Fibroblast of skin of left quadriceps (primary cell): Measurements from ENCODE around the gene TBC1D32.
A peak's percentile ranks its signal among the peaks of the same experiment; 100 is the strongest.
"Not testable (repeated sequence)": the region's sequence is repeated elsewhere in the genome, so short reads cannot be mapped to it uniquely, and the experiment has no call there.

Source experiments
- DNase-seq, 2 experiments: peaks; one replicate each; pipeline ENCODE4 v3.0.0-alpha.2; 2013; ENCODE audit warnings: low read depth in 2 of 2

Gene TBC1D32

DNA sequence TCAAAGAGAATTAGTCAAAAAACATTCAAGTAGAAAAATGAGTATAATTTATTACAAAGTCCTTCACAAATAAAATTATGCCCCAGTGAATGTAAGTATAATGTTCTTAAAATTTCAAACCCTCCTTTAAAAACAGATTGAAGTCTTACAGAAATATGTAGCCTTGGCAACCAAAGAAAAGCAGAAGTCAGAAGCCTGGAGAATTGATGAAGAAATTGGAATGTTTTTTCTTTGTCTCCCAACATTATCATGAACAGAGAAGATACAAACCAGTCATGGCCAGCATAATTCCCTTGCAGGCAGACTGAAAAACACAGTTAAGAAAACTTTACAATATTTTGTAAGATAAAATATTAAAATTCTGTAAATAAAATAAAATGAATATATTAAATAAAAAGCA, 221.9 kb downstream of the TBC1D32 start:
- DNase-seq: no peak

DNA sequence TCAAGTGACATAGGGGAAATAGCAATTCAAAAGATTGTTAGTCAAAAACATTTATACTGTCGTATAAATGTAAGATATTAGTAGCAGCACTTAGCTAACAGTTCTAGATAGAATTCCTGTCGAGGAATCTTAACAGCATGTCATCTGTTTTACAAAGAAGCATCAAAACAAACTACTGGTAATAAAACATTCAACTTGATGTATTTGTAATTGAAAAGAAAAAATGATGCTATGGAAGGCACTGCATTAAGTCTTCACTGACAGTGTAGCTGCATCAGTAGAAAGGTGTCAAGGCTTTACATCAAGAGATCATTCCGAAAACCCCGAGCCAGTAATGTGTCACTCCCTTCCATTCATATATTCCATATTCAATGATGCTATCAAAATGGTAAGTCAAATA, 223.5 kb downstream of the TBC1D32 start:
- DNase-seq: no peak

DNA sequence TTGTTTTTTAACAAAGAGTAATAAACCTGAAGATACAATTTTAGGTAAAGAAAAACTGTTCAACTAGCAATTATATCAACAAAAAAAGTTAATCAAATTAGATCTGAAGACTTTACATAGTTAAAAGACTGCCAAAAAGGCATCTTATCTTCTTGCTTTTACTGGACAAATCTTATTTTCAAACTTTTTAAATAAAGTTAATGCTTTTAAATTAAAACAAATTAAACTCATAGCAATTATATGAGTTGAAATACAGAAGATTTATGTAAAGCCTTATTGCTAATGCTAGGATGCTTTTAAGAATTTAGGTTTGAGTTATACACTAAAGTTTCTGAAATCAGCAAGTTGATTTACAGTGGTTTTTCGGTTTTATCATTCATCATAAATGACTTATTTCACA, 227.3 kb downstream of the TBC1D32 start:
- DNase-seq: no peak

- DNase-seq: no peak
Measured at GRCh38 chr6:121105461-121105860, 228.8 kb downstream of the TBC1D32 start.

- peak; percentile 12 to 27 for DNase-seq
Measured at GRCh38 chr6:121093928-121094327, 240.4 kb downstream of the TBC1D32 start.

DNA sequence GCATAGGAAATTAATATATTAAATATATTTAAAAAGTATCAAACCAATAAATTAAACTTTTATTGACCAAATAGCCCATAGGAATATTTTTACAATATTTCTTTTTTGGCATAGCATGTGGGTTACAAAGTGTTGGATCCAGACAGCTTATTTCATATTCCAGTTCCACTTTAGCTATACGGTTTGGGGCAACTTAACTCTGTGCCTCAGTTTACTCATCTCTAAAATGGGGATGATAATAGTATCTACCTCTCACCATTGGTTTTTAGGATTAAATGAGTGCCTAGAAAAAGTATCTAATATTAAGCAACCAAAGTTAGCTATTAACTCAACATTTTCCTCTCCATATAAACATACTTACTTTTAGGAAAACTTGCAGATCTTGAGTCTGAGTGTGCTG, 243.8 kb downstream of the TBC1D32 start:
- DNase-seq: no peak

DNA sequence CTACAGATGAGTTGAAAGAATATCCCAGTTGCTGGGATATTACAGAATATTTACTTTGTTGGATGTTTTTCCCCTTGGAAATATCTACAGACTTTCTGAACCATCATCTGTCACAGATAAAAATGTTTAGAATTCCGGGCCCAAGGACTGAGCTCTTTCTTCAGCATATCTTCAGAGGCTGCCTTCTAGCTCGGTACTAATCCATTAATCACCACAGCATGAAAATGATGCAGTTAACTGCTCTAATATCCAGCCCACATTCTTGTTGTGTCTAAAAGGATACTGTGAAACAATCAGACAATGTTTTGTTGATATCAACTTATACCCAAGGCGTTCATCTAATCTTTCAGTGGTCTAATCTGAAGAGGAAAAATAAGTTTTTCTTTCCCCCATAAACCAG, 247.4 kb downstream of the TBC1D32 start:
- no peak for DNase-seq

GRCh38 chr6:121076119-121076518, 258.2 kb downstream of the TBC1D32 start:
- DNase-seq: no peak

GRCh38 chr6:121068749-121069148, 265.5 kb downstream of the TBC1D32 start:
- DNase-seq: not testable (repeated sequence)

DNA sequence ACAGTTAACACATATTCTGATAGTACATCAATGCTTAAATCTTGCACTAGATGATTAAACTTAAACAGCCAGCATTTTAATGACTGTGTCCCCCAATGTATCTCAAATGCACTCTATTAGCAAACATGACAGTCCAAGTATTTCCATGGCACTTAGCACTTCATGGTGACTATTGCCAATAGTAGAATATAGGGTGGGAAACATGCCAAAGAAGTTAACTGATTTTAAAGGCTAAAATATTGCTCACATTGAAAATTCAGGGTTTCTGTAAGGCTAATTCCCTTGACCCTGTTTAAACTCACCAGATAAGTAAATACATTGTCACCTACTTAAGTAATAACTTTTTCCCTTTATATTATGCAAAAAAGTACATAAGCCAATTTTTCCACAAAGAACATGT, 266.9 kb downstream of the TBC1D32 start:
- DNase-seq: no peak

DNA sequence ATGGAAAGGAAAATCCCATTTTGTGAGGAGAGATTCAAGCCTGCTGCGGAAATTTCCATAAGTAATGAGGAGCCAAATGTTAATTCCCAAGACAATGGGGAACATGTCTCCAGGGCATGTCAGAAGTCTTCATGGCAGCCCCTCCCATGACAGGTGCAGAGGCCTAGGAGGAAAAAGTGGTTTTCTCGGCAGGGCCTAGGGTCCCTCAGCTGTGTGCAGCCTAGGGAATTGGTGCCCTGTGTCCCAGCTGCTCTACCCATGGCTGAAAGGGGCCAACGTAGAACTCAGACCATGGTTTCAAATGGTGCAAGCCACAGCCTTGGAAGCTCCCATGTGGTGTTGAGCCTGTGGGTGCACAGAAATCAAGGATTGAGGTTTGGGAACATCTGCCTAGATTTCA, 269.9 kb downstream of the TBC1D32 start:
- DNase-seq: no peak

DNA sequence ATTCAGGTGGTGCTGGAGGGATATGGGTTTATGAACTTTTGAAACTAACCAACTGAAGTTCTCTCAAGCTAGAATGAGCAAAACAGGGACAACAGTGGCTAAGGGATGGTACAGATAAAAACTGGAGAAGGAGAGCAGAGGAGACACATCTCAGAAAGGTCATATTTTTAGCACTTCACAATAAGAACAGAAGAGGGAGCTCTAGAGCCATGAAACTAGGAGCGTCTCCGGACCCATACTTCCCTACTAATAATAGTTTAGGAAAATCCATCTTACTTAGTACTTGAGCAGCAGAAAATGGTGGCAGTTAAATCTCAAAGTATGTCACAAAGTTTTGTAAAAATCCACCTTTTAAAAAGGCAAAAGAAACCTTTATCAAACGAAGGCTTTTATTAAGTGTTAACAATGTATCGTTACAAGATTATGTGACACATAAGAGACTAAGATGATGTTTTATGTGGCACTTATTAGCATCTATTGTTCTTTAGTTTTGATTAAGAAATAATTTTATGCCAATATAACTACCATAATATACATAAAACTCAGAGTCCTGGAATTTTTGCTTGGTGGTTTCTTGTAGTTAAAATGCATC, 278.6 kb downstream of the TBC1D32 start:
- peak; percentile 33 to 35 for DNase-seq

- DNase-seq: not testable (repeated sequence)
Measured at GRCh38 chr6:121048593-121048992, 285.7 kb downstream of the TBC1D32 start.

- not testable (repeated sequence) for DNase-seq
Measured at GRCh38 chr6:121044905-121045304, 289.4 kb downstream of the TBC1D32 start.

- DNase-seq: not testable (repeated sequence)
Measured at GRCh38 chr6:121043706-121044105, 290.6 kb downstream of the TBC1D32 start.

GRCh38 chr6:121043211-121043610, 291.1 kb downstream of the TBC1D32 start:
- DNase-seq: not testable (repeated sequence)

DNA sequence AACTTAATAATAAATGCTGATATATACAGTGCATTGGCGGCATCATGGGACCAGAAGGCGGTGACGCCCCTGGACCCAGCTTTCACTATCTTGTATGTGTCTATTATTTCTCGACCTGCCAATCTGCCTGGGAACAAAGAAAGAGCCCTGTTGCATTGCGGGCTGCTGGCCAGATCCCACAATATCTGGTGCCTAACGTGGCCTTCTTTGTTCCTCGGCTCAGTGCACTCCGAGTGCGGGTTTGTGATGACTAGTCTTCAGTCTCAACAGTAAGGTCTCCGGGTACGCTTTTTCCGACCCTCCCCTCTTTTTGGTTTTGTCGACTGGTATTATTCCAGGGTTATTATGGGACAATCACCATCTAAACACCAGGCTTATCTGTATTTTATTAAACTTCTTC, 291.5 kb downstream of the TBC1D32 start:
- DNase-seq: no peak

GRCh38 chr6:121040831-121041230, 293.4 kb downstream of the TBC1D32 start:
- no peak for DNase-seq

DNA sequence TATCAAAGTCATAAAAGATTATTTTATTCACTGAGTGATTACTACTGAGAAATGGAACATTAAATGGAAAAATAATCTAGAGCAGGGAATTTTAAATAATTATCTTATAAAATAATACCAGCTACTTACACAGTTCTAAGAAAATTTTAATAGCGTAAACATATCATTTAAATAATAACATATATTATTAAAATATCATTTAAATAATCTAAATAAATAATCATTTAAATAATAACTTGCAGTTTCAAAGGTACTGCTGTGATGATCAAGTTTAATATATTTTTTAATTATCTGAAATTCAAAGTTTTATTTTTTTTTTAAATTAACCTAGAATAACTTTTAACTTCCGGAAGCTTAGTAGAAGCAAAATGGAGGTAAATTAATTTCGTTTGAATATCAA, 301.2 kb downstream of the TBC1D32 start:
- no peak for DNase-seq

DNA sequence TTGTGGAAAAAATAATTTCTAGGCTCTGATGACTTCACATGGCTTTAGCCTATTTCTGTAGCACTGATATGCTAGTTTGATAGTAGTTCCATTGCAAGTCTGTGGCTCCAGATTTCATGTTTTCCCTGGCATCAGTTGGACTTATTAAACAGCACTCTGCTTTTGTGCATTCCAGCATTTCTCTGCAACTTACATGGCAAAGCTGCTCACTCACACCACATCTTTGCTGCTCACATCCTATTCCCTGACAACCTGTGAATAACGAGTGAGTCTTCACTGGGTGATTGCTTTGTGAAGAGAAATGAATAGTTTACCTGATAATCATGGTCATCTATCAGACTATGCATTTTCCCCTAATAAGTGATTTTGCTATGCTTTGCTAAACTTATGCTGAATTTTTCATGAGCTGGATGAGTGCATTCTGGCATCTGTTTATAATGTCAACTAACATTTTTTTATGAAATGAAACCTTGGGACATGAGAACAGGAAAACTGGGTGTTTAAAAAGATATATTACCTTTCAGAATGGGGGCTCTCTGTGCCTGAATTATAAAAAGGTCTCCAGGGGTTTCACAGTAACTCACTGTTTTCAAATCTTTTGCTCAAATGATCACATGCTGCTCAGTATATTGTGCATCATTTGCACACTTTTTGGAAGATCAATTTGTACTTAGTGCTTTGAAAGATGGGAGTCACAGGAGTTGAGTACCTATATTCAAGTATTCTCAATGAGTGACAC, 301.8 kb downstream of the TBC1D32 start:
- no peak for DNase-seq
